HG03175 (cell line): ENCODE results near the gene WNT2B.

Source experiments
- ATAC-seq: cut with Tn5 transposase; IDR thresholded peaks from one replicate; pipeline ENCODE4 v1.9.1; 2021; ENCODE audit warnings: mild to moderate bottlenecking, moderate library complexity; ENCODE audit not compliant: unreplicated experiment

WNT2B gene

DNA sequence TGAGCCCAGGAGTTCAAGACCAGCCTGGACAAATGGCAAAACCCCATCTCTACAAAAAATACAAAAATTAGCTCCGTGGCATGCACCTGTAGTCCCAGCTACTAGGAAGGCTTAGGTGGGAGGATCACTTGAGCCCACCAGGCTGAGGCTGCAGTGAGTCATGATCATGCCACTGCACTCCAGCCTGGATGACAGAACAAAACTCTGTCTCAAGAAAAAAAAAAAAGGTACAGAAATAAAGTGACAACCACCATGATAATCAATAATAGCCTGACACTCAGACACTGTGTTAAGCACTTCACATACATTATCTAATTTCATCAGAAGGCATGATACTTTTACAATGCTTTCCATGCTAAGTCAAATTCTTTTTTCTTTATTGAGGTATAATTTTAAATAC lies 57.0 kb downstream of the WNT2B start:
- ATAC-seq = no peak

DNA sequence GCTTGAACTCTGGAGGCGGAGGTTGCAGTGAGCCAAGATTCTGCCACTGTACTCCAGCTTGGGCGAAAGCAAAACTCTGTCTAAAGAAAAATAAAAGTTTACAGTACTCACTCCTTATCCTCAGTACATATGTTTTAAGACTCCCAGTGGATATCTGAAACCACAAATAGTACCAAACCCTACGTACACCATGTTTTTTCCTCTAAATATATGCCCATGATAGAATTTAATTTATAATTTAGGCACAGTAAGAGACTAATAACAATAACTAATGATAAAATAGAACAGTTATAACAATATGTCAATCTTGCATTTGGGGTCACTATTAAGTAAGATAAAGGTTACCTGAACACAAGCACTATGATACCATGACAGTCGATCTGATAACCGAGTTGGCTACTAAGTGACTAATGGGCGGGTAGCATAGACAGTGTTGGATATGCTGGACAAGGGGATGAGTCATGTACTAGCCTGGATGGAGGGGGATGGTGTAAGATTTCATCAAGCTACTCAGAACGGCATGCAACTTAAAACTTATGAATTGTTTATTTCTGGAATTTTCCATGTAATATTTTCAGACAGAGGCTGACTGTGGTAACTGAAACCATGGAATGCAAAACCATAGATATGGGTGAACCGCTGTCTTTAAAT lies 66.5 kb downstream of the WNT2B start:
- ATAC-seq = no peak

DNA sequence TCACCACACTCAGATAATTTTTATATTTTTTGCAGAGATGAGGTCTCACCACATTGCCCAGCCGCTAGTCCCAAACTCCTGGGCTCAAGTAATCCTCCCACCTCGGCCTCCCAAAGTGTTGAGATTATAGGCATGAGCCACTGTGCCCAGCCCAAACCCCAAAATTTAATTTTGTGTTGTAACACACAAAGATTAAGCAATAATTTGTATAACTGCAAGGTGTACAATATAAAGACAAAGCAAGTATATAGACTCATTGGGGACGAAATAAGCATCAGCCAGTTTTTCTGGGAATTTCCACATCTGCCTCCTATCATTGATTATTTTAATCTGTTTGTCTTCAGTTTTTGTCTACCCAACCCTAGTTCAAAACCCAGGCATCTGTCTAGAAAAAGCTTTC lies 67.5 kb downstream of the WNT2B start:
- no peak for ATAC-seq
